ENCODE results near the gene INKA2. TPM values are rescaled to one million over a fixed set of nuclear protein-coding genes. Genes with fewer than 3 reads are reported as not detected.

The INKA2 gene
- total RNA-seq, result 5.1 TPM

DNA sequence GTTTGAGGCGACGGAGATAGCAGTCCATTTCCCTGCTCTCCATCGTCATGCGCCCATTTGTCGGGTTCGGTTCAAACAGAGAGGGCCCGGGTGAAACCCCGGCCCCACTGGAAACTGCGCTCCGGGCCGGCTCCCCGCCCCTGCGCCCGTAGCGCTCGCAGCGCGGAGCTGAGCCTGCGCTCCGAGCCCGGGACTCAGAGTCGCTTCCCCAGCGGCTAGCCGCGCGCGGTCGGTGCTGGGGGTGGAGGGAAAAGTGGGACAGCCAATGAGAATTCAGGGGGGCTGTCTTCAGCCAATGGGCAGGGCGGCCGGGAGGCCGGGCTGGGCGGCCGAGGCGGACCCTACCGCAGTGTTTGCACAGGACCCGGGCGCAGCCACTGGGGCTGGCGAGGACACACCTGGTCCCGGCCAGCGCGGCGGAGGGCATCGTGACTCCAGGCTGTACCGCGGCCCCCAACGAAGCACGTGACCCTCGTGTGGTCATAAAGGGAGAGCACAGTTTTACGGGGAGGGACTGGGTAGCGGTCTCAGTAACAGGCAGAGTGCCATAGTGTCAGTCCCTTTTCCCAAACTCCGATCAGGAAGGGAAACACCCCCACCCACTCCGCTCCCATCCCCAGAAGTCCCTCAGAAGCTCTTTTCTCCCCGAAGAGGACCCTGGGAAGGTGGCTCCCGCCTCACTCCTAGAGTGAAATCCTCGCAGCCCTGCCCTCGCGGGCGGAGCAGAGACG is at the start of gene INKA2:
INKA2 (minus strand) TSS at position 202 of the 731 bp plus-strand sequence; CDS start at position 49, 153 bp downstream.

GRCh38 chr1:111755331-111756123 is 16.3 kb upstream of the INKA2 start, which contains the start of gene DDX20:
TSS of gene DDX20 (plus strand) at chr1:111755901. CDS start at chr1:111755925, 24 bp downstream.

Other genes with a start within 250 kb of the INKA2 start
- 1.2 TPM for gene ADORA3, start 235.8 kb downstream of the INKA2 start, total RNA-seq
- gene TMIGD3, start 235.8 kb downstream of the INKA2 start, total RNA-seq, result 1.2 TPM
- gene RAP1A, start 119.6 kb downstream of the INKA2 start, total RNA-seq, result 41.1 TPM
- 27.6 TPM for gene DDX20, start 16.5 kb upstream of the INKA2 start, total RNA-seq